Measurements from ENCODE around the gene STX8.
A peak's percentile ranks its signal among the peaks of the same experiment; 100 is the strongest.
"Not testable (repeated sequence)": the region's sequence is repeated elsewhere in the genome, so short reads cannot be mapped to it uniquely, and the experiment has no call there.

Gene STX8

DNA sequence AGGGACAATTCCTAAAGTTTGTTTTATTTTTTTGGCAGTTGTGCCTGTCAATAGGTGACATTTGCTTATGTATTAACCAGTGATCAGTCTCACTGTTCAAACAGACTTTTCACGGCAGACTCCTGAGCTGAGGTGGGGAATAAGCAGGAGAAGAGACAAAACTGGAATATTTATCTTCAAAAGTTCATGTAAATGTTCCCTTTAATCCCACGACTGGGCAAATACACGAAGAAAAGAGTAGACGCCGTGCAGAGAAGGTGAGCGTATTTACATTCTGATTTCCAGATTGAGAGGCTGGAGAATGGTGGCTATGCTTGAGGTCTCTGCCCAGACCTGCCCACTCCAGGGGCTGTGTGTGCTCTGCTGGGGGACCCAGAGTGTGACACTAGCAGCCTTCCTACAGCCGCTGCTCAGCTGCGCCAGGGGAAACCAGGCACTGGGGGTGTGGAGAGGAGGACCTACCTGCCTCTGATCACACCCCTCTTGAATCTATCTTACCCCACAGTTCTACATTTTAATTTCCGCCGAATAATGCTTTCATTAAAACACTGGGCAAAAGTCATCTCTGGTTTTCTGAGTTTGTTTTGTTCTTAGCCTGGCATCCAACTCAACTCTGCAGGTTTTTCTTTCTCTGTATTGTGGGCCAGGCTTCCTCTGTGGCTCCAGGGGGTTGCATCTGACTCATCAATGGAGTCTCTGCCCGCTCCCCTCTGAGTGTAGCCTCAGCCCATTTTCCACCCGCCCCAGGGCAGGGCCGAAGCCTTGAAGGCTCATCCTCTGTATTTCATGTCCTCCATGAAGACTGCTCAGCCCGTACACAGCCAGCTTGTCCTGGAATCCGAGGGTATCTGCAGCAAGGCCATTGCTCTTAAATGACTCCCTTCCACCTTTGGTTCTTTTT is 317.3 kb downstream of the STX8 start:
- DNase-seq (ENCODE audit: low spot score): no peak

DNA sequence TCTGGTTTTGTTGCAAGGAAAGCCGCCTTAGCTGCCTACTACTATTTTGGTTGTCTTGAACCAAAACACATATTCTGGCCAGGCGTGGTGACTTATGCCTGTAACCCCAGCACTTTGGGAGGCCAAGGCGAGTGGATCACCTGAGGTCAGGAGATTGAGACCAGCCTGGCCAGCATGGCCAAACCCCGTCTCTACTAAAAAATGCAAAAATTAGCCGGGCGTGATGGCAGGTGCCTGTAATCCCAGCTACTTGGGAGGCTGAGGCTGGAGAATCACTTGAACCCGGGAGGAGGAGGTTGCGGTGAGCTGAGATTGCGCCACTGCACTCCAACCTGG is 318.0 kb downstream of the STX8 start:
- not testable (repeated sequence) for DNase-seq (ENCODE audit: low spot score)

DNA sequence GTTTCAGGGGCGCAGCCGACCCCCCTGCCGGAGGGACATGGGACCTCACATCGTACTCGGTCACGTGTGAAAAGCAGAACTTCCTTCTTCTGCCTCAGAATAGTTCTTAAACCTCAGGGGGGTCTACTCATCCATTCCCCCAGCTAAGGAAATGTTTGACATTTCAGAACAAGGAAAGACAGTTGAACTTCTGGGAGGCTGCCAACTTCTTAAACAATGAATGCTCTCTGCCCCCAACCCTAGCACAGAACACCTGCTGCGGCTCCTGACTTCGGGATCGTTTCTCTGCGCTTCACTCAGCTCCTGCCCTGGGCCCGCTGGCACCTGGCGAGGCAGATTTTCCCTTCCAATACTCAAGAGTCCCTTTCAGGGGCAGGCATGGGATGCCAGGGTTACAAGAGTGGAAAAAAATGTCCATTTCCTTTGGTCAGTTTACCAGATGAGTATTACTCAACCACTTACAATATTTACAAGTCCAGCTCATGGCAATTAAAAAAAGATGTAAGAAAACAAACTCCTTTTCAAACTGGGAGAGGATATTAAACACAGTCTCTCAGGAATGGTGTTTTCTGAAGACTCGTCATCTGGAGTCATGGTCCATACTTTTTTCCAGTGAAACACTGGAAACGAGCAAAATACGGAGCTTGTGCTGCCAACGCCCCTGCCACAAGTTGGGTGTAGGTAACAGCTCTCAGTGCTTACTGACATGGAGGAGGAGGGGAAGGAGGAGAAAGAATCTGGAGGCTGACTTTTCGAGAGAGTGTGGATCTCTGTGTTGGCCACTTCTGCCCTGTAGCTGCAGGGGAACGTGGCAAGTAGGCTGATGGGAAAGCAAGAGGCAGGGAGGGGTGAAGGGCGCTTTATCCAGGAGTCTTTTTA is 318.6 kb downstream of the STX8 start:
- peak; percentile 32 for DNase-seq (ENCODE audit: low spot score)

DNA sequence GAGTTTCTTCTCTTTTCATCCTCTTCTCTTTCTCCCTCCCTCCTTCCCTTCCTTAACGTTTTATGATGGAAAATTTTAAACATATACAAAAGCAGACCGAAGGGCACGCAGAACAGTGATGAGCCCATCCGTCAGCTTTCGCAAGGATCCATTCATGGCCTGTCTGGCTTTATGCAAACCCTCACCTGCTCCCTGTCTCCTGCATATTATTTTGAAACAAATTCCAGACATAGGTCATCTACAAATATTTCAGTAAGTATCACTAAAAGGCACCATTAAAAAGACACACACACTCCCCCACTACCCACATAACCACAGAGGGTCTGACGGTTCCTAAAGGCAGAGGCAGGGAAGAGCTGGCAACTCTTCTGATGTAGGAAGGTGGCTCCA is 319.3 kb downstream of the STX8 start:
- no peak for DNase-seq (ENCODE audit: low spot score)

DNA sequence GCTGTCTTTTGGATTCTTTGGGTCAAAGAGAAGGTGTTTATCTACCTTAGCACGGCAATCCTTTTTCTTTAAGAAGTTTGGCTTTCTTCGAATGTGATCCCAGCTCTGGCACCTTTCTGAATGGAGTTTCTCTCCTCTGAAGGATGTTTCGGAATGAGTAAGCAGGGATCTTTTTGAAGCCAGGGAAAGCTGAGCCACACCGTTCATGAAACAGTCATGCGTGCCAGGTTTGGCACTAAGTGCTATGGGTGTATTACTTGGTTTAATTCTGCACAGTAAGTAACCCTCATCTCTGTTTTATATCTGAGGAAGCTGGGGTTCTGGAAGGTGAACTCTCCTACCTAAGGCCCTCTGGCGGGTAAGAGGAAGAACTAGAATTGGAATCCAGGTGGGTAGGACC is 319.8 kb downstream of the STX8 start:
- DNase-seq (ENCODE audit: low spot score): no peak

DNA sequence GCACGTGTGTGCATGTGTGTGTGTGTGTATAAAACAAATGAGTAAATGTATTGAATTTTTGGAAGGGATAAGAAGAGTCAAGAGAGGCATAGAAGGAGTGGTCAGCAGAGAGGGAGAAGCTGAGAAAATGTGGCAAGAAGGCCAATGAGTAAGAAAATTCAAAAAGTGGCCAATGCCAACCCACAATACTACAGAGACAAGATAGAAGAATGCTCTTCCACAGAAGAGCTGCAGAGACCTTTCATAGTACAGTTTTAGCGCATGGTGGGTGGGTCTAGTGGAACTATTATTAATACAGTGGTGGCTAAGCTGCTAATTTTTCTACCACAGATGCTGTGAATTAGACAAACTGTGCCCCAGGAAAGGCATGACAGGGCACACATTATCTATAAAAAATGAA is 320.8 kb downstream of the STX8 start:
- no peak for DNase-seq (ENCODE audit: low spot score)

DNA sequence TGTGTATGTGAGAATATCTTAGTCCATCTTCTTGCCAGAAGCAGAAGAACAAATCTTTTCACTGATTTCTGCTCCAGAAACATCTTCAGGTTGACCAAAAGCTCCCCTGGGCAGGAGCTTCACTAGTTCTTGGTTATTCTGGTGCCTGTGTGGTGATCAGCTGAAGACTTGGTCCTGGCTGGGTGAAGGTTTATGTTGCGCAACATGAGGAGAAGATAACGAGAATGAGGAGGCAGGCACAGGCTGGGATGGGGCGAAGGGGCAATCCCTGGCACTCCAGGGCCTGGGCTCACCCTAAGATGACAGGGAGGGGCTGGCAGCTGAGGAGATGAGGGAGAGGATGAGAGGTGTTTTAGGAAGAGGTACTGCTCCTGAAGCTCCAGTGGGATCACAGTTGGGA is 322.3 kb downstream of the STX8 start:
- DNase-seq (ENCODE audit: low spot score): no peak

DNA sequence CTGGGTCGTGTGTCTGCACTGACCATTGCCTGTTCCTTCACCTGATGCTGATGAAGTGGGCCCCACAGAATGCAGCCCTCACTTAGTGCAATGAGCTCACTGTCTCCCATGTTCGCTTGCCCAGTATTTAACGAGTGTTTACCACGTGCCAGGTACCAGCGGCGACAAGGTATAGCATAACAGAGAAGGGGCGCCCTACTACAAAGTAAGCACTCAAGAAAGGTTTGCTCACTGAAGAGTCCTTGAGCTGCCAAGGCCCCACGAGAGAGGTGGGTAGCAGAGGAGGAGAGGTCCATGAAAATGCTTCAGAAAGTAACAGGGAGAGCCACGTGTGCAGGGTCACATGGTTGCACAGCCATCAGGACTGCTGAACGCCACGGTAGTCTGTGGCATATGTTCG is 324.3 kb downstream of the STX8 start:
- DNase-seq (ENCODE audit: low spot score): no peak

DNA sequence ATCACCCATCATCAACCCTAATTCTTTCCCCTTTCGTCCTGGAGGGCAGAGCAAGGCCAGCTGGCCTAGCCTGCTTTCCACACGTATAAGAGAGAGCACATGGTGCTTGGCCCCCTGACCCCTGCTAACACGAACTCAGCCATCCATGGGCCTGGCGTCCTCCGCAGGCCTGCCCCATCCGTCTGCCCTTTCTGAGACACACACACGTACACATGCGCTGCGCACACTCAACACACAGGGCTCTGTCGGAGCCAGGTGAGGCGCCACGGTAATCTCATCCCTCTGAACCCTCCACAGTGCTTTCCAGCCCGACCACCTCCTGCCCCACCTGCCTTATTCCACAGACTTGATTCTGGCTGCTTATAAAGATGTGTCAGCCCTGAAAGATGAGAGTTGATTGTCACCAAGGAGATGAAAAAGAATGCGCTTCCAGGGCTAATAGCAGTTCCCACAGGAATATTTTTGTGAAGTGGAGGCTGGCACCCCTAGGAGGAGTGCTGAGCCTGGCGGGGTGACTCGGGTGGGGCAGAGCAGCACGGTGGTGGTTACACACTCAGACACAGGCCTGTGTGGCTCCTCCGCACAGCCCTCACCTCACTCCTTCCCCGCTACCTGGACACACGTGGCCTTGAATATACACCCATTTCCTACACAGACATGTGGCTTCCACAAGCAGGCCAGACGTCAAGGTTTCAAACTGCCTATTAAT is 326.2 kb downstream of the STX8 start:
- no peak for DNase-seq (ENCODE audit: low spot score)

DNA sequence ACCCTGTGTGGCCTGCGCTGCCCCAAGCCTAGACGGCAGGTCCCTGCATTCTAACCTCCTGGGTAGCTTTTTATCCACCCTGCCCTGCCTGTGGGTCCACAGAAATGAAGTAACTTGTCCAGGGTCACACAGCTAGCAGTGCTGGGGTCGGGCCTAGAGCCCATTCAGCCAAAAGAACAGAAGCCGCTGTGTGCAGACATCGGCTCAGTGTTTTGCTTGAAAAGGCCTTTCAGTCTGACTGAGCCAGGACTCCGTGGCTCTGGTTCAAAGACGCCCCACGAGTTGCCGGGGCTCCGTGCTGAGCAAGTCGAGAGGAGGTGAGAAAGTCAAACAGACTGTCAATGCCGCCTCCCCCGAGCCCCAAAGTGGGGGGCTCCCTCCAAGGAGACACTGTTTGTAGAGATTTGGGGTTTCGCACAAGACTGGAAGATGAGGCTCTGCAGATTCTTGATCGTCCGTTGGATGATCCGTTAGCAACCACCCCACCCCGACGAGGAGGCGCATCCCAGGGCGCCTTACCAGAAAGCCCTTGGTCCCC is 328.1 kb downstream of the STX8 start:
- DNase-seq (ENCODE audit: low spot score): no peak

DNA sequence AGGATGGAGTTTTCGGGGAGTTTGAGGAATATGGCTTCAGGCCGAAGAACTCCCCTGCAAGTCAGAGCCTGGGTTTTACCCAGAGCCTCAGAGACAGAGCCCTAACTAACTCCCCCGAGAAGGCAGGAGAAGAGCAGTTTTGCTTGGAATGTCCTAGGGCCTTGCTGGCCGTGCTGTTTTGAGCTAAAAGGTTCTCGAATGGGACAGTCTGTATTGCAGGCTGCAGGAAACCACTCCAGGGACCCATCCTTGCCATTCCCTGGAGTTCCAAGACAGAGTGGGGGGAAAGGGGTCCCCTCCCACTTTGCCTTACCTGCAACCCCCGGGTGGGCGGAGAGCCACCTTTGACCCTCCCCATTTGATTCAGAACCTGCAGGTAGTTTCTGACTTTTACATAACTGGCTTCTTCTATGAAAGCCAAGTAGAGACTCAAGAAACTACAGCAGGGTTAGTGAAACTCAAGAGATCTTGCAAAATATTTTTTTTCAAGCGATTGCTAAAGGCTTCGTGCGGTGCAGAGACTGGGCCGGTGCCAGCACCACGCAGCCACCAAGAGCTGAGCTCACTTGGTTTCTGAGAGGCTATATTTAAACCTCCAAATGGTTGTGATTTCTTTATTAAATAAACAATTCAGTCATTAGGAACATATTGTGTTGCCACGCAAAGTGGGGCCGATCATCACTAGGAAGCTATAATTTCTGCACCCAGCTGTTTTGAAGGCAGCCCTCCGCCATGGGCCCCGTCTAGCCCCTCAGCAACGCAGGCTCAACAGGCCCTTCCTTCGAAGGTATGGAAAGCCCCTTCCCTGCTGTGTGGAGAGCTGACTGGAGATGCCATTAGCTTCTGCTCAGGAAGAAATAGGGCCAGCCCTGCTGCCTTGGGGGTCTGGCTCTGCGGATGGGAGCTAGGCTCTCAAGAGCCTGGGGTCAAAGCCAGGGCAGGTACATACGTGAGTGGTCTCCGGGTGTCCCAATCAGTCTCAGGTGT is 331.3 kb downstream of the STX8 start:
- no peak for DNase-seq (ENCODE audit: low spot score)

DNA sequence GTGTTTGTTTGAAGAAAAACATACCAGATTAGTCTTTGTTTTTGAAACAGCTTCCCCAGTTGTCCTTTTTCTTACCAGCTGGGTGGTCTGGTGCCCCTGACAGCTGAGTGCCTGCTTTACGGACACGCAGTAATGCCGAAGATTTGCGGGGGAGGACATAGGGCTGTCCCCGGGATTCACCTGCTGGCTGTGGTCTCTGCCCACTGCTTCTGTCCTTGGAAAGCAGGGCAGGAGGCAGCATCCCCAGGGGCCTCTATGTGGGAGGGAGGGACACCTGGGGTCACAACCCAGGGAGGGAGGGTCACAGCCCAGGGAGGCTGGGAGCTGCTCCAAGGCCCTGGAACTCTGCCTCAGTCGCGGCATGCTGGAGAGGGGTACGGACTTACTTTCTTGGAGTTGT is 332.6 kb downstream of the STX8 start:
- DNase-seq (ENCODE audit: low spot score): no peak

DNA sequence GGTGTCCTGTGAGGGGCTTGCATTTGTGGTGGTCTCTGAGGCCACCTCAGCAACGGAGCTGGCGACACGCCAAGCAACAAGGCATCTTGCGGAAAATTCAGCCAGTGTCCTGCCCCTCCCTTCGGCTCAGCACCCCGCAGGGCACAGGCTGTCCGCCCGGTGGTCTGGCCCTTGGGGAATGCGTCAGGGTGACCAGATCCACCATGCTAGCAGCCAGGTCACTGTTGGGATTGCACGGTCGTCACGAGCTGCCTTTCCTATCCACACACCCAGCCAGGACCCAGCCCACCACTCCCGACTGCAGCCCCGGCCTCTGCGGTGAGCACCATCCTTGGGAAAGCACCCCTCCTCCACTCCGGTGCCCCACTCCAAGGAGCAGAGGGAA is 333.1 kb downstream of the STX8 start:
- no peak for DNase-seq (ENCODE audit: low spot score)

DNA sequence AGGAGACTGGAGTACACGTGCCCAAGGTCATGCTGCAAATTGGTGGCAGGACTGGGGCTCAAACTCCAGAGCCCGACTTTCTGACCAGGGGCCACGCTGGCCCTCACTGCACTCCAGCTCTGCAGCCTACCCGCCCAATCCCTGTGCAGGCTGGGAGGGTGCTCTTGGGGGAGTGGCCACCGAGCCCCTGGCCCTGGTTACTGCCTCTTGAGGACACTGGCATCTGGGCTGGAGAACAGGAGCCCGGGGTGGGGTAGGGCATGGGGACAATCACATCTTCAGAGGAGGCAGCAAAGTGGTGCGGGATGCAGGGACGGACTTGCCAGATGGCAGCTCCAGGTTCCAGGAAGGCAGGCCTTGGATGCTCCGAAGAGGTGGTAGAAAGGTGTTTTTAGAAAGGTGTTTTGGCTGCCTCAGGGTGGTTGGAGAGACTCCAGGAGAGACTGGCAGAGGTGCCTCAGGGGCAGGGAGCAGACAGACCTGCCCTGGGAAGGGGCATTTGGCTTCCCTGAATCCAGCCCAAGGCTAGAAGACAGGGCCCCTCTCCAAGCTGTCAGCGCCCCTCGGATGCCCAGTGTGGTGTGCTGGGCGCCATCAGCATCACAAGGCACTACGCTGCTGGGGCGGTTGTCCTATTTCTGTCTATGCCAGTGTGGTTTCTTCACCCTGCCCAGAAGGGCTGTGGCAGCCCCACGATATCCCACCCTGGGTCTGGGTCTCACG is 333.7 kb downstream of the STX8 start:
- no peak for DNase-seq (ENCODE audit: low spot score)

DNA sequence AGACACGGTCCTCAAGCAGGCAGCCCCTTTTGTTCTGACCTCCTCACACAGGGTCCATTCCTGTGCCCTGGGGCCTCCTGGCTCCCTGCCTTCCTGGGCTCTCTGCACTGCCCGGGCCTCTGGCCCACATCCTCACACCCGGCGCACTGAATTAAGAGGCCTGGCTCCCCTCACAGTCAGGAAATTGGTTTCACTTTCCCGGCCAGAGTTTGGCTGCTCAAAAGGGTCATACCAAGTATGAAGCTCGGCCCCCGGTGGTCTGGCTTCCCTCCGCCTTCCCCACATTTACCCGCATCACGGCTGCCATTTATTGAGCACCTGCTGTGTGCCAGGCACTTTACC is 334.3 kb downstream of the STX8 start:
- no peak for DNase-seq (ENCODE audit: low spot score)

DNA sequence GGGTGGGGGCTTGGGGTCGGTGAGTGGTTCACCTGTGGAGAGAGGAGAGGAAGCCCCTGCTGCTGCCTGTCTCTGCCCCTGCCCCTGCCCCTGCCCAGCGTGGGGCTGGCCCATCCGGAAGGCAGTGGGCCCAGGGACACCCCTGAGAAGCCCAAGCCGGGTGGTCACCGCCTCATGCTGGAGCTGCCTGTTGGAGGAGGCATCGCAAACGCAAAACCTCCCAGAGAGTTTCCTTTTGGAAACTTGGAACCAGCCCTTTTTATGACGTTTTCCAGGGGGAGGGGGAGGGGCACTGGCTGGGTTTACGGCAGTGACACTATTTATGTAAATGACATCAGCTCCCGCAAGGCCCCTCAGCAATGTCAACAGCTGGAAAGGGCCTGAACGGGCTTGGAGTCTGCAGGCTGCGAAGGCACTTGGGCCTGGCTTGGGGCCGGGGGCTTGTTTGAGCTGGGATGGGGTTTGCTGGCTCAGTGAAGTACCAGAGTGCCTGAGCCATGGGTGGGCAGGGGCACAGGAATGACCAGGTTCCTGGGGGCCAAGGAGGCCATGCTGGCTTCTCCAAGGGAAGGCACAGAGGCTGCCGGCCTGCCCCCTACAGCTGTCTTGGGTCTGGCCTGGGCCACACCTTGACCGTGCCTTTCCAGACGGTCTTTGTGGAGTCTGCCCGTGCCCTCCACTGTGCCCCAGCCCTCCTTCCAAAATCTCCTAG is 334.8 kb downstream of the STX8 start:
- DNase-seq (ENCODE audit: low spot score): no peak

DNA sequence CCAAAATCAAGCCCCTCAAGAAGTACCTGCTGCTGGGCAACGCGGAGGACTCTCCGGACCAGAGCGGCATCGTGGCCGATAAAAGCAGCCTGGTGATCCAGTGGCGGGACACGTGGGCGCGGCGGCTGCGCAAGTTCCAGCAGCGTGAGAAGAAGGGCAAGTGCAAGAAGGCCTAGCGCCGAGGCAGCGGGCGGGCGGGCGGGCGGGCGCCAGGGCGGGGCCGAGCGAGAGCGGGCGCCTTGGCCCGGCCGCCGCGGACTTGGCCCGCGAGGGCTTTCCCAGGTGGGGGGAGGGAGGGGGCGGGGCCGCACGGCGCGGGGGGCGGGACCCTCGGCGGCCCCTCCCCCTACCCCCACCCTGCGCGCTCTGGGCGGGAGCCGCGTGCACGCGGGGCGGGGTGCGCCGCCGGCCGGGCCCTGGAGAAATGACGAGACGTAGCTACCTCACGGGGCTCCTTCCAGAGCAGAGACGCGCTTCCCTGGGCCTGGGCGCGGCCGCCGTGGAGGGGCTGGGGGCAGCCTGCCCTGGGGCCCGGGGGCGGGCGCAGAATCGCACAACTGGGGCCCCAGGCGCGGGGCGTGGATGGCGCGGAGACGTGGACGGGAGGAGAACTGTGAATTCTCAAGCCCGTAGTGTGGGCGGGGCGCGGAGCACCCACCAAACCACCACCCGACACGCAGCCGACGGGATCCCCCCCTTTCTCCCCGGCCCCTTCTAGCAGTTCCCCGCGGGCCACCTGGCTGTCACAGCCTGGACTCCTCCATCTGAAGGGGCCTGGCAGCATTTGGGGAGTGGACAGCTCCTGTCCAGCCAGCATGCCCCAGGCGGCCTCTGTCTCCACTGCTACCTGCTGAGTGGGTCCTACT is 335.6 kb downstream of the STX8 start:
- DNase-seq (ENCODE audit: low spot score): peak; percentile 45

DNA sequence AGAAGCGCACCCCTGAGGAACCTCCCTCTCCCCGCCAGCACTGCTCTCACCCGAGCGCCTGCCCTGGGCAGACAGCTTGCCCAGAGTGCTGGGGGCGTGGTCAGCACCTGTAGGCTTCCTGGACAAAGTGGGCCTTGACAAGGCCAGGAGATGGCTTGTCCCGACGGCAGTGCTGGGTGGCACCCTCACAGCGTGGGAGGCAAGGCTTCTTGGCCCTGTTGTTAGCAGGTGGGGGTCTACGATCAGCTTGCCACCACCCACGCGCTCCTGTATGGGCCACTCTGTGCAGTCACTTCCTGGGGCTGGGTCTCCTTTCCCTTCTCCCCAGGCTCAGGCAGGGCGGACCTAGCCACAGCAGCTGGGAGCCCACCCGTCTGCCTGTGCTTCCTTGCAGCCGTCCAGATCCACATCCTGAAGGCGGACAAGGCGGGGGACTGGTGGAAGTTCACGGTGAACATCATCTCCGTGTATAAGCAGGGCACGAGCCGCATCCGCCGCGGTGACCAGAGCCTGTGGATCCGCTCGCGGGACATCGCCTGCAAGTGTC is 336.3 kb downstream of the STX8 start:
- DNase-seq (ENCODE audit: low spot score): no peak
